GM19467 (cell line): ENCODE measurements around the gene WDR86.
A peak's percentile ranks its signal among the peaks of the same experiment; 100 is the strongest.

Source experiments
- ATAC-seq: cut with Tn5 transposase; IDR thresholded peaks from one replicate; pipeline ENCODE4 v1.9.1; 2021; ENCODE audit warnings: mild to moderate bottlenecking, moderate library complexity; ENCODE audit not compliant: unreplicated experiment

WDR86 gene

DNA sequence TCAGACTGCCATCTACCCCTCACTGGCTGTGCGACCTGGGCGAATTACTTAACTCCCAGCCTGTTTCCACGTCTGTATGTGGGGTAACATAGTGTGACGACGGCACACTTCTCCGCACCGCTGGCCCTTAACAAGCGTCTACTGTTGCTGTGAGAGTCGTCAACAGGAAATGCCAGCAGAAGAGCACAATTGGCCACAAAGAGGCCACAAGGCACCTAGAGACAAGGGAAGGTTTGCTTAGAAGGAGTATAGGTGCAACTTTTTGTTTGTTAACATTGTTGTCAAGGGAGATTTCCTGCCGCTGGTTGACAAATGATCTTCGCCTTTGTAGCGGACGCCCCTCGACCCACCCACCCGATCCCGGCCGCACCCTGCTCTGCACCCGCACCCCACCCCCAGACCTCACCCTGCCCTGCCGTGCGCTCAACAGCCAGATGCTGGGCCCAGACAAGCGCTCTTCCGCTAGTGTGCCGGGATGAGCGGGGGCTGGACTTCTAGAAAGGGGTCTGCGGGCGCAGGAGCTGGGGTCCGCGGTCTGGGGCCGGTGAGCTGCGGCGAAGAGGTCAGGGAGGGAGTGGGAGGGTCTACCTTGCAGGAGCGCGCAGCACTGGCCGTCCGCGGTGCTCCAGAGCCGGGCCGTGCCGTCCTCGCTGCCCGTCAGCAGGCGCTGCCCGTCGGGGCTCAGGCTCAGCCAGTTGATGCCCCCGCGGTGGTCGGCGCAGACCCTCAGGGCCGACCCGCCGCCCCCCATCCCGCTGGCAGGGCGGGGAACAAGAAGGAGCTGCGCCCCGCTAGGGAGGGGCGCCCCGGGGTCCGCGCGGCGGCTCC lies 785 bp downstream of the WDR86 start:
- ATAC-seq, result no peak

DNA sequence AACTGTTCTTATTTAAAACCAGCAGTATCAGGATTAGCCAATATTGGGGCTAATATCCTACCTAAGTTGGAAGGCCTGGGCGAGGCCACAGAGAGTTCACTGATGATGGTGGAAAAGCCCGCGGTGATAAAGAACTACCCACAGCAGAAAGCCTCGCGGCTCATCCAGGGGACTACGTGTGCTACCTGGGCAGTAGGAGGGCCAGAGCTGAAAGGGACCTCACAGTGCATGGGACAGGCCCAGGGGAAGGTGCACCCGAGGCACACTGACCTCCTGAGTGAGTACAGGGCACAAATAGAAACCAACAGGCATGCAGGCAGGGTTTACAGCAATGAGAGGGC lies 1.4 kb downstream of the WDR86 start:
- no peak for ATAC-seq

DNA sequence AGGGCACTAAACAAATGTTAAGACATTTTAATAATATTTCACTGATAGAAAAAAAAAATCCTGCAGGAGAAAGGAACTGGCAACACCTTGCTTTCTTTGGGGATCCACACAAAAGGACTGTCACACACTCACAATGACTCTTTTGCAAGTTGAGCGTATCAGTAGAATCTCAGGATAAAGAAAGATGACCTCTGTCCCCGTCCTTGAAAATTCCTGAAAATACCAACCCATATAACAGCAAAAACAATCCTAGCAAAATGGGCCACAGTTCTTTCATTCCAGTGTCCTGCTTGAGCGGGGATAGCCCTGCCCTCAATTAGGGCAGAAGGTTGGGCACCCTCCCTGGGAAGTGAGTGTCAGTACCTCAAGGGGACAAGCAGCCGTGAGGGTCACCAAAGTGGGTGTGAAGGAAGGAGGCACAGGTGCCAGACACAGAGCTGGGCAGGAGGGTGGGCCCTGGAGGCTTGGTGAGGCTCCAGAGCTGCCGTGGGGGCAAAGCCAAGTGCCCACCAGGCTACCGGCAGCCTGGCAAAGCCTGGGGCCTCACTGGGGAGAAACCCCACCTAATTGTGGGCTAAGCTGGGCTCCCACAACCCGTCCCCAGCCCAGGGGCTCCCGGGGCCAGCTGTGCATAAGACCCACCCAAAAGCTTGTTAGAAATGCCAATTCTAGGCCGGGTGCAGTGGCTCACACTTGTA lies 2.8 kb downstream of the WDR86 start:
- no peak for ATAC-seq

DNA sequence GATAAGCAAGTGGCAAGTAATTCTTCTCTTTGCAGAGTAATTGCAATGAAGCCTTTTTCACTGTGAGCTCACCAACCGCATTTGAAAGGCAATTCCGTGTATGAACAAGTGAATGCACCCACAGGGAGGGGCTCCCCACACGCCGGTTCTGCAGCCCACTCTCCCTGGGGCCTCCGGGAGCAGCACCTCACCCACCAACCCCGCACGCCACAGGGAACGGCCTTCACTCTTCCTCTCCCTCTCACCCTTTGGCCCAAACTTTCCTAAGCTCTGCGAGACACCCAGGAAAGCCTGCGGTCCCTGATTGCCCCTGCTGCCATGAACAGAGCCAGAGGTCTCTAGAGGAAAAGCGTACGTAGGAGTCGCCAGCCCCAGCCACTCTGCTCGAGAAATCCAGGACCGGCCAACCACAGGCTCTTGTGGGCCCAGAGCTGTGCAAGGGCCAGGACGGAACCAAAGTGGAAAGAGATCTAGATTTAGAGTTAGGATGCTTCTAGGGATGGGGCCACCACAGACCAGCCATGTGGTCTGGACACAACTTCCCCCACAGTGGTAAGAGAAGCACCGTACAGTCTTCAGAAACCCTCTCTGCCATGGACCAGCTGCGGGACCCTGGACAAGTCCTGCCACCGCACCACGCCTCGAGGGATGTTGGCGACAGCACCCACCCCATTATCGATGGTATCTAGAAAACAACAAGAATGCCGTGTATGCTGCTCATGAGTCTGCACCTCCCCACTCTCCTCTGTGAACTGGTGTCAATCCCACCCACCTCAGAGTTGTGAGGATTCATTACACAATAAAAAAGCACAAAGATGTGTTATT lies 3.6 kb downstream of the WDR86 start:
- ATAC-seq, result no peak

DNA sequence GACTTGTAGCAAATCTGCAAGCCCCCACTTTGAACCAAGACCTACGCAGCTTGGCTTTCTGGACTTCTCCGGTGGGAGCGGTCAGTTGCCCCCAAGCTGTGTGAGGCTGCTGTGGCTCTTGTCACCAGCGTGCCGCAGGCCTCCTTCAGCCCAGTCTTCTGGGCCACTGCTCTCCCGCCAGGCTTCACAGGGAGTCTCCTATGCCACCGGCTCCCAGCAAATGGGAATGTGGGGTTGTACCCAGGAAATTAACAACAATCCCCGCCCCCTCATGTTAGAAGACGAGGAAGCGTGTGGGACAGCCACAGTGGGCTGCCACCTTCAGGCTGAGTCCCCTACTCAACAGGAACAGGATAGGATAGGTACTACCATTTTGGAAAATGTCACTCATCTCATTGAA lies 4.2 kb downstream of the WDR86 start:
- ATAC-seq, result no peak

DNA sequence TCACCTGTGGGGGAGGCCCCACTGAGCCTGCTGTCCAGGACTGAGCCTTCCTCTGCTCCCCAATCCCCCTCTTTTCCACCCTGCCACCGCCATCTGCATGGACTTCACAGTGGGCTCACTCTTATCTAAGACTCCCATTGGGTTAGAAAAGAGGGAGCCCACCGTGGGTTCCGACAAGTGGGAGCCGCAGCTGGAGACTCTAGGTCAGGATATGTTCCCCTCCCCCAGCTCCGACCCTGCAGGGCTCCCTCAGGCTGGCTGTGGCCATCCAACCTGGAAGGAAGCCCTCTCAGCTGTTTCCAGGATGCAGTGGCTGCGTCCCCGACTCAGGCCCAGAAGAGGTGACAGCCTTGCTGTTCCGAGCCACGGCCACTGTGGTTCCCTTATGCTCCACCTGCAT lies 4.8 kb downstream of the WDR86 start:
- ATAC-seq, result no peak

DNA sequence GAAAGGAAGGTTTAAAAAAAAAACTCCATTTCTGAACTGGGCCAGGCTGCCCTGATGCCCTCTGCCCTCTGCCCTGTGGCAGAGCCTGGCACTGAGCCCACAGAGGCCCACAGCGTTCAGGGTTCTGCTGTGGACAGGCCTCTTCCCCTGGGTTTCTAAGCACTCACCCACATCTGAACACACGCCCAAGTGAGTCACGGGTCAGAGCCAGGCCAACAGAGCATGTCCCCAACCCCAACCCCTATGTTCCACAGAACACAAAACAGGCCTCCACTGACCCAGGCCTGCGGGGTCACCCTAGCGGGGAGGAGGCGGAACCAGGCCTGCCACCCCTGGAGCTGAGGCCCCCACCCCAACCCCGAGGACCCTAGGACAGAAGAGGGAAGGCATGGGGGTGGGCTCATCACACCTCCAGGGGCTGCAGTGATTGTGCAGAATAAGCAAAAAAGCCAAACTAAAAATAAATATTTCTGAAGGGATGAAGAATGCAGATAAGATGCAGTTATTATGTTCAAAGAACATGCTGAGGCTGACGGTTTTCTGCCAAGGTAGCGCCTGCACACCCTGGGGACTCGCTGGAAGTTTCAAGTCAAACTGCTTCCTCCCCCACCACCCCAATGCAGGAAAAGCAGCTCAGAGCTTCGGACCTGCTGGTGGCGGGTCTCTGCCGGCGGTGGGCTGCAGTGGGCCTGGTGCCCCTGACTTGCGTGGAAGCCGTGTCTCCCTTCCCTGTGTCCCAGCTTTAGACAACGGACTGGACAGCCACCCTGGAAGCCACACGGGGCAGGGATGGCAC lies 5.4 kb downstream of the WDR86 start:
- ATAC-seq, result no peak

DNA sequence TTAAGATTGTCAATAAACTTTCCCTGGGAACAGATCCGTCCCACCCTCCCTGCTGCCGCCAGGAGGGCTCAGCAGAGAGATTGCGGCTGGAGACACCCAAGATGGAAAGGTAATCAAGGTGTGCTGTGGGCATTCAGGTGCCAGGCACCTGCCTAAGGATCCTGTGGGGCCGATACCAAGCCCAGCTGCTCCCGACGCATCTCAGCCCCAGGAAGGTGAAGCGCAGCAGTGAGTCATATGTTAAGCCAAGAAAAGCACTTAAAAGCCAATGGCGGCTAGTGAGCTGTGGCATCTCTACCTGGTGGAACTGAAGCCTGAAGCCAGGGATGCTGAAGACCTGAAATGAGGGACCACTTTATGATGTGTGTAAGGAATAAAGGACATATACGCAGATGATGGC lies 6.1 kb downstream of the WDR86 start:
- ATAC-seq, result no peak

DNA sequence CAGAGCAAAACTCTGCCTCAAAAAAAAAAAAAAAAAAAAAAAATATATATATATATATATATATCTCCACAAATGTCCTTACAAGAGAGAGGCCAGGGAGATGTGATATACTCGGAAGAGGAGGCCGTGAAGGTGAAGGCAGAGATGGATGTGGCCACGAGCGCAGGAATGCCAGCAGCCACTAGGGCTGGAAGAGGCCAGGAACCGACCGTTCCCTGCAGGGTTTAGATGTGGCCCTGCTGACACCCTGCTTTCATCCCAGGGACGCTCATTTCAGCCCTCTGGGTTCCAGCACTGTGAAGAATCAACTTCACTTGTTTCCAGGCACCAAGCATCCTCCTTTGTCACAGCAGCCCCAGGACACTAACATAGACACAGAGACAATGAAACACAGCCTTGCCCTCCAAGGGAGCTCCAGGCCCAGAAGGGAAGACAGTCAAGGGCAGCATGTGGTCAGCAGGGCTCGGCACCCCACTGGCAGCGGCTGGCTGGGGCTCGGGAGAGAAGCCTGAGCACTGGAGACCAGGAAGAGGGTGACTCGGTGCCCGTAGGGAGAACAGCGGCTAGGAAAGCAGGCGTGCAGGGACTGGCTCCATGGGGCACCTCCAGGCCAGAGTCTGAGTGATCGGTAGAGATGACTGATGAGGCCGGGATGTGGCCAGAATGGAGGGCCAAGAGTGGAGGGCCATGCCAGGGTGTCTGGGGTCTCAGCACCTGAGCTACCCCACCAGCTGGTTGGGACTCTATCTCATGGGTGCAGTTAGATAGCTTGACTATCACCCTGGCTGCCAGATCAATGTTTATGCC lies 7.6 kb downstream of the WDR86 start:
- no peak for ATAC-seq

DNA sequence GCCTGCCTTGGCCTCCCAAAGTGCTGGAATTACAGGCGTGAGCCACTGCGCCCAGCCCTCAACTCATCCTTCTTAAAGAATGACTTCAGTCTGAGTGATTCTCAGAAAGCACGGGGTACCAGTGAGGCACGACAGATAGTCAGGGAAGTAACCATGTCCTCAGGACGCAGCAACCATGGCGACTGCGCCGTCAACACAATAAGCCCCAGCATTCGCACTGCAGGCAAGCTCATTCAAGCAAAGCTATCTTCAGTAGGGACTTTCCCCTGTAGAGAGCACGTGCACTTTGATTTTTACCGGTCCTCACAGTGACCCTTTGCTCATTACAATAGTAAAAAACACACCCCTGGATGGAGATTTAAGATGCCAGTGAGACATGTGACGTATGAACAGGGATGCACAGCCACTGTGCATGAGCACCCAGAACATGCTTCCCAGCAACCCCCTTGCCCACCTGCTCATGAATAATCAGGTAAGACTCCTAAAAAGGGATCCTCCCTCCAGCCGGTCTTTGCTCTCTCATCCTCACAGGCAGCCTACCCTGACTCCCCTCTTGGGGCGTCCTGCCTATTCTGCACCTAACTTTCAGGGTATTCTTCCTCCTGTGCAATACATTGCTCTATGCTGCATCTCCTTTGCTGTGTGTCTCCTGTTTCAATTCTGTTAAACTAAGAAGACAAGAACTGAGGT lies 9.1 kb downstream of the WDR86 start:
- peak; percentile 66 for ATAC-seq

DNA sequence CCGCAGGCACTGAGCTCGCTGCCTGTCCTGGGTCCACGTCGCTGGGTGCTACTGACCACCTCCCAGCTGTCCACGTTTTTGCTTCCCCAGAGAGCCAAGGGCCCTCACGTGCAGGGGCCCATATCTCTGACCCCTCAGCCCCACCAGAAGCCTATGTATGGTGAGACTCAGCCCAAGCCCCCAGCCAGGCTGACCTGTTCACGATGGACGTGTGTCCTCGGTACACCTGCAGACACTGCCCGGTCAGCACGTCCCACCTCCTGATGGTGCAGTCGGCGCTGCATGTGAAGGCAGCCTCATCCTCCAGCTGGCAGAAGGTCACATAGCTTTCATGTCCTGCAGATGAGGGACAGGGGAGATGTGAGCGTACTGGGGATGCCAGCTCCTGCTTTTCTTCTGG lies 9.9 kb downstream of the WDR86 start:
- no peak for ATAC-seq

DNA sequence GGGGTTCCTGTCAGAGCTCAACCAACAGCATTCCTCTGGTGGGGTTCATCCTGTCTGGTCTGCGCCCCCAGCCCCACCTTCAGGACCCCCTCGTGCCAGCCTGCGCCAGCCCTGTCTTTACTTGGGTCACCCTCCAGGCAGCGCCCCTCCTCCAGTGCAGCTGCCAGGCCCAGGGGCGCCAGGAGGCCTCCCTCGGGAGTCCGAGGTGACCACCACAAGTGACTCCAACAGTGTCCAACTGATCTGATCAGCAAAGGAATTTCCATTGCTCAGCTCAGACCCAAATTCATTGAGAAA lies 10.6 kb downstream of the WDR86 start:
- ATAC-seq, result no peak

DNA sequence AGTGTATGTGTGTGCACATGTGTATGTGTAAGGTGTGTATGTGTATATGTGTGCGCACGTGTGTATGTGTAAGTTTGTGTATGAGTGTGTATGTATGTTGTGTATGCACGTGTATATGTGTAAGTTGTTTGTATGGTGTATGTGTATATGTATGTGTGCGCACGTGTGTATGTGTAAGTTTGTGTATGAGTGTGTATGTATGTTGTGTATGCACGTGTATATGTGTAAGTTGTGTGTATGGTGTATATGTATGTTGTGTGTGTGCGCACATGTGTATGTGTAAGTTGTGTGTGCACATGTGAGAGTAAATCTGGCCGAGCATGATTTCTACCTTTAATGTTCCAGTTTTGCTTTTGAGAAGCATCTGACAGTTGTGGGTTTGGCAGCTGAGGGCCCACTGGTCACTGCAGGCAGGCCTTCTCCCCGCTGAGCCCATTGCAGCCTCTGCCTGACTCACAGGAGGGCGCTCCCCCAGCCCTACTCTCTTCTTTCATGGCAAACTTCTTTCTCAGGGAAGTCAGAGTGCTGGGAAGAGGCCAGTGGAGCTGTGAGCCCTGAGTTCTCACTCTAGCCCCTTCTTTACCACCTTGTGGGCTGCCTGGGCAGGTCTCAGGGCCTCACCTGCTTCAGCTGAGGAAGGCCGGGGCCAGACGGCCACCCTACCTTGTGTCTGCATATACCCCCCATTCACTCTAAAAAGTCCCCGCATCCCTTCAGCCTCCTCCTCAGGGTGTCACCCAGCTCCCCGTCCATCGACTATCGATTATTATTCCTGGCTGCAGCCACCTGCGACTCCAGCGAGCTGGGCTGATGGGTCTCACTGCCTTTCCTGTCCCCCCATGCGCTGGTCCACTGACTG lies 11.2 kb downstream of the WDR86 start:
- ATAC-seq, result no peak

DNA sequence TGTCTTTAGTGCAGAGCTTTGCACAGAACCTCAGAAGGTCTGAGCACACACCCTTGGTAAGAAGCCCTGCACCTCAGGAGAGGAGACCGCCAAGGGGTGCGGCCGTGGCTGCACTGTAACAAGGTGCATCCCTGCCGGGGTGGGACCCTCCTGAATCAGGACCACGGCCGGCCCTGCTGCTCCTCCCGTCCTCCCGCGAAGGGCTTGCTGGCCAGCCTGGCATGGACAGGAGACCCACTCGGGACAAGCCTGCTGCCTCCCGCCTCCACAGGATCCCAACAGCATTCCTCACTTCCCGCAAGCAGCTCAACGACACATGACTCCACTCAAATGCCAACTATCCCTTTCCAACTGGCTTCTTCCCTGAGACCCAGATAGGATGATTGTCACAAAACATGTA lies 12.8 kb downstream of the WDR86 start:
- no peak for ATAC-seq

DNA sequence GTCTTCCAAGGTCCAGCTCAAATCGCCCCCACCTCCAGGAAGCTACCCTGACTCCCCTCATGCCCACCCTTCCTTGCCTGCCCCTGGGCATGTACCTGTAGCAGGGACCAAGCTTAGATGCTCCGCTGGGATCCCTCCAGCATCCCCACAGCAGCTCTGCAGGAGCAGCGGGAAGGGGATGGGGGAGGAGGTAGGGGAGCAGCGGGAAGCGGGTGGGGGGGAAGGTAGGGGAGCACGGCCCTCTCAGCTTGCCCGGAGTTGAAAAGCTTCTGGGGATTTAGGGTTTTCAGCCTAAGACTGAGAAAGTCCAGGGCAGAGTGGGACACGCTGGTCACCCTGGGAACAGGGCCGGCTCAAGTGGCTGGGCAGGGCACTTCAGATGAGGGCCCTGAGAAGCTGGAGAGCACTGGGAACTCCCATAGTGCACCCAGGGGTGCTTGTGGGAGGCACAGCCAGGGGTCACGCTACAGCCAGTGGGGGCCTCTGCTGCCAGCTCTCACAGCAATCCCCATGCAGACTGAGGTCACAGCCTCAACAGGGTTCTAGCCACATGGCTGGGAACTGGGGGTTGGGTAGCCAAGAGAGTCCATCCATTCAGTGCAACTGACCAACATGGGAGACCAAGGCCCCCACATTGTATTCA lies 13.4 kb downstream of the WDR86 start:
- ATAC-seq, result no peak

DNA sequence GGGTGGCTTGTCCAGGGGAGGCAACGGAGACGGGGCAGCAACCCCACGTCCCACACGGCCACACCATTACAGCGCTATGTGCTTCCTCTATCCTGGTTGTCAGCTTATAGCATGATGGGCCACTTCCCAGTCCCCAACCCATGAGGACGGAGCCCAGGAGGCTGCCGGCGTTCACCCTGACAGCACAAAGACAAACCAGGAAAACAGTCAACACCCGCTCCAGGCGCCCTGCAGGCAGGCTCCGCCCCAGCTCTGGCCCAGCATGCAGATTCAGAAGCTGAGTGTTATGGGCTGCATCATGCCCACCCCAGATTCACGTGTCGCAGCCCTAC lies 14.8 kb downstream of the WDR86 start:
- no peak for ATAC-seq

DNA sequence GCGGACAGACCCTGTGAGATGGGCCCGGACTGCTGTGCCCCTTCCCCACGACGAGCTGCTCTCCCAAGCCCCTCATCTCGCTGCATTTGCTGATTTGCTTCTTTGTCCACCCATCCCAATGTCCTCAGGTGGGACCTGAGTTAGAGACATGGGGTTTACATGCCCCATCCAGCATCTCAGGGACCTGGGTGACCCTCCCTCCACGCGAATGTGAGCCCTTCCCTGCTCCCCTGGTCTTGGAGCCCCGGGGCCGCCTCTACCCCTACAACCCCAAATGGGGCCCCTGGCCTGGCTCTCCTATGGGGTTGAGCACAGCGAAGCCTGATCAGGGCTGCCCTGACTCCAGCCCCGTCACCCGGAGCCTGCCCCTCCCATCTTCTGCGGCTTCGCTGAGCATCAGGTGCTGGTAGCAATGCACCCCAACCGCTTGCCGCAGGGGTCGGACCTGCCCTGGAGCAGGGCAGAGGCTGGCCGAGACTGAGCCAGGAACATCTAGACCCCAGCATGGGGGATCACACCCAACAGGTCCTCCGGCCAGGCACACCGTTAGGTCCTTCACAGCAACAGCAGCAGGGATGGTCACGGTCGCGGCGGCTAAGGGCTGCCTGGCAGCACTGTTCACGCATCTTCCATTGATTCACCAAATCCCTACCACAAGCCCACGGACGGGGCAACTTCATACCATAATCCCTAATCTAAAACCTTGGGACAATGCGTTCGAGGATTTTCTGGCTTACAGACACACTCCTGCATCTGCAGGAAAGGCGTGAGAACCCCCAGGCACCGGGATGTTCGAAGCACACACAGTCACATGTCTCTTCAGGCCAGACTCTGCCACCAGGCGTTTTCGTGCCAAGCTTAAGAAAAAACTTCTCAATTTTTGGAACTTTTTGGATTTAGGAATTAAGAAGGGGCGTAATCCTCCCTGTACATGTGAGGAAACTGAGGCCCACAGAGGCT lies 15.5 kb downstream of the WDR86 start:
- ATAC-seq, result no peak
